ENCODE results near the gene SCGB1D1.

DNA sequence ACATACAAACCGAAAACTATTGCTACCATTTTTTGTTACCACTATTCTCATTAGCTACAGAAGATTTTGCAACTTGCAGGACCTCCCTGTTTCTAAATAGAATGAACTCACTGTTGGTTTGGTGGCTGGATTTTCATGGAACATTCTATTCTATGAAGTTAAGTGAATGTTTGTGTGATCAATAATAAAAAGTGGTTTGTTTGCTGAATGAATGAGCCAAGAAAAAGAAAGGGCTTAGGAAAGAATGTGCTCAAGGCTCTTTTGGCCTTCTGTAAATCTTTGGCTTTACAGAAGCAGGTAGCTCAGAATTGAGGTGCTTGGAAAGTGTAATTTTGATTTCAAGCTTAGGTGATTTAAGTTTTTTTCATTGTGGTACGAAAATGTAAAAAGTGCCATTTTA lies 46.2 kb downstream of the SCGB1D1 start:
- TF ChIP-seq EZH2 (IDR thresholded peaks at IDR 0.05; ENCODE audit: insufficient read depth, poor library complexity, severe bottlenecking): no peak
- TF ChIP-seq EZH2phosphoT487 (IDR thresholded peaks at IDR 0.05; ENCODE audit: insufficient read depth, low read depth): no peak
